Vagina (tissue), 2 donors: ENCODE data around the gene LIMCH1.

Experiments
- POLR2A ChIP-seq, 2 donors: fragments of 450-650 bp; IDR thresholded peaks; one replicate each; pipeline ENCODE4 v1.6.1; 2017; ENCODE audit warnings: antibody characterized with exemption in 2 of 2, mild to moderate bottlenecking in 2 of 2, moderate library complexity in 2 of 2
- TF ChIP-seq, protein P1 (sequence below), 3 experiments: fragments of 450-650 bp in 2 of 3; fragments of 200-600 bp in 1 of 3; sonication (generic) in 1 of 3; IDR thresholded peaks; one replicate each; pipeline ENCODE4 v1.5.1; 2017 to 2019; ENCODE audit warnings: antibody characterized with exemption in 3 of 3, mild to moderate bottlenecking in 2 of 3, moderate library complexity in 2 of 3

DNA sequence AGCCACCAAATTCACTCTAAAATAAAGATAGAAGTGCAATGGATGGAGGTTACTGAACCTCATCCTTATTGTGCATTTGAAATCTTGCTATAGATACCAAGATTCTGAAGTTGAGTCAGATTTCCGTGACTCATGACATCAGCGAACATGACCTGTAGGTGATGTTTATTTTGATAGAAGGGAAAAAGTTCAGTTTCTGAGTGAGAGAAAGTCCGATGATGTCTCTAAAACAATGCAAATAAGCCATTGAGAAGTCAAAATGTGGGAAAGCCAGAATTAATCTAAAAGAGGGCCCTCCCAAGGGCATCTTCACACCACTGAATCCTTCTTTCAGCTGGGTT lies 190.6 kb downstream of the LIMCH1 start:
- TF ChIP-seq POLR2A (IDR thresholded peaks at IDR 0.05): no peak
- TF ChIP-seq, protein P1, sequence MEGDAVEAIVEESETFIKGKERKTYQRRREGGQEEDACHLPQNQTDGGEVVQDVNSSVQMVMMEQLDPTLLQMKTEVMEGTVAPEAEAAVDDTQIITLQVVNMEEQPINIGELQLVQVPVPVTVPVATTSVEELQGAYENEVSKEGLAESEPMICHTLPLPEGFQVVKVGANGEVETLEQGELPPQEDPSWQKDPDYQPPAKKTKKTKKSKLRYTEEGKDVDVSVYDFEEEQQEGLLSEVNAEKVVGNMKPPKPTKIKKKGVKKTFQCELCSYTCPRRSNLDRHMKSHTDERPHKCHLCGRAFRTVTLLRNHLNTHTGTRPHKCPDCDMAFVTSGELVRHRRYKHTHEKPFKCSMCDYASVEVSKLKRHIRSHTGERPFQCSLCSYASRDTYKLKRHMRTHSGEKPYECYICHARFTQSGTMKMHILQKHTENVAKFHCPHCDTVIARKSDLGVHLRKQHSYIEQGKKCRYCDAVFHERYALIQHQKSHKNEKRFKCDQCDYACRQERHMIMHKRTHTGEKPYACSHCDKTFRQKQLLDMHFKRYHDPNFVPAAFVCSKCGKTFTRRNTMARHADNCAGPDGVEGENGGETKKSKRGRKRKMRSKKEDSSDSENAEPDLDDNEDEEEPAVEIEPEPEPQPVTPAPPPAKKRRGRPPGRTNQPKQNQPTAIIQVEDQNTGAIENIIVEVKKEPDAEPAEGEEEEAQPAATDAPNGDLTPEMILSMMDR (IDR thresholded peaks at IDR 0.05): no peak
